Esophagus squamous epithelium (tissue), 5 donors: ENCODE measurements around the gene PARL. TPM values are rescaled to one million over a fixed set of nuclear protein-coding genes. Genes with fewer than 3 reads are reported as not detected.

Experiments
- DNase-seq: peaks from one replicate; lab custom pipeline; 2025; lab: John Stamatoyannopoulos, UW
- H3K27ac ChIP-seq, 4 donors: fragments of 200-600 bp; sonication (generic); one replicate each; pipeline ENCODE4 v1.5.1; 2016 to 2019; ENCODE audit warnings: mild to moderate bottlenecking in 1 of 4
- H3K27me3 ChIP-seq, 4 donors: fragments of 200-600 bp; sonication (generic); 1 replicate in 3 of 4; 2 replicates in 1 of 4; pipeline versions ENCODE4 v1.5.1 to v1.6.0; 2017 to 2021; ENCODE audit warnings: antibody characterized with exemption in 1 of 4
- H3K36me3 ChIP-seq, 3 donors: fragments of 200-600 bp; sonication (generic); one replicate each; pipeline ENCODE4 v1.5.1; 2016 to 2019
- H3K4me1 ChIP-seq, 3 donors: fragments of 200-600 bp; sonication (generic); one replicate each; pipeline ENCODE4 v1.5.1; 2017 to 2019
- H3K4me3 ChIP-seq, 4 donors: fragments of 200-600 bp; sonication (generic); 1 replicate in 3 of 4; 2 replicates in 1 of 4; pipeline ENCODE4 v1.5.1; 2016 to 2019; ENCODE audit warnings: mild to moderate bottlenecking in 2 of 4, moderate library complexity in 1 of 4
- H3K9me3 ChIP-seq, 3 donors: fragments of 200-600 bp; sonication (generic); one replicate each; pipeline ENCODE4 v1.5.1; 2016 to 2019
- POLR2A ChIP-seq, 4 donors: fragments of 450-650 bp; IDR thresholded peaks; one replicate each; pipeline ENCODE4 v1.6.1; 2017; ENCODE audit warnings: antibody characterized with exemption in 4 of 4, mild to moderate bottlenecking in 4 of 4, moderate library complexity in 3 of 4
- WGBS, 2 donors: methylation state at CpG; one replicate each; pipeline ENCODE4 v1.1.5; 2018; 5-methylcytosine and 5-hydroxymethylcytosine counted together
- intact Hi-C: fragments of 100-400 bp; cut with DNase I; formaldehyde crosslinking; loops from one replicate; pipeline ENCODE4 v1.15.0; 2022
- total RNA-seq, 4 donors: library from RNA; depleted of rRNA; stranded (reverse); fragments of >200 nt; gene quantifications; one replicate each; pipeline ENCODE4 v1.1.0, GENCODE V29; 2016
- TF ChIP-seq, protein P1 (sequence below), 6 experiments: fragments of 450-650 bp in 4 of 6; fragments of 200-600 bp in 2 of 6; sonication (generic) in 2 of 6; IDR thresholded peaks; one replicate each; pipeline ENCODE4 v1.5.1; 2016 to 2019; ENCODE audit warnings: antibody characterized with exemption in 6 of 6, mild to moderate bottlenecking in 4 of 6, moderate library complexity in 4 of 6
- donor health status: DM: yes; HTN: yes; CAD: no.

Gene PARL
- total RNA-seq, 4 donors from 2014 or later = 23.3 to 45.0 (median 39.7) TPM

DNA sequence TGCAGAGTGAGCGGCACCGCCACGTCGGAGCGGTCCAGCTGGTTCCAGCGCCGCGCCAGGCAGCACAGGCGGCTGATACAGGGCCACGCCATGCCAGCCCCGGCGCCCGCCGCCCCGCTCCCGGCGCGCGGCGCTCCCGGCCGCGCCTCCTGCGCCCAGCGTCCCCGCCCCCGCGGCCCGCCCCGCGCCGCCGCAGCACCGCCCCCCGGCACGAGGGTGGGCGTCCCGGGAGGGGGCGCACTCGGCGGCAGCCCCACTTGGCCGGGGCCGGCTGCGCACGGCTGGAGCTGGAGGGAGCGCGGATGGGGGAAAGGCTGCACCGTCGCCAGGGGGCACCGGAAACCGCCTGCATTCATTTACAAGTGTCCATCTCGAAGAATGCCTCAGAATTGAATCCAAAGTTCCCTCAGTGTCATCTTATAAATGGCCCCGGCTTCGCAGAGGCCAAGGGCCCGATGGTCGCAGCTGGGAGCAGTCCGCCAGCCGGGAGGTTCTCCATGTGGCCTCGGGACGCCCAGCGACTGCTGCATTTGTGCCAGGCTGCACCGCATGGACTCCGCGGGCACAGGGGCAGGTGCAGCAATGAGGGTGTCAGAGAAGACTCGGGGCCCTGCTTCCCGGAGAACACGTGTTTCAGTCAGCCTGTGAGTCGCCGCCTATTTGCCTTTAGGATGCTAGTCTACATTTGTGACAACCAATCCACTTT, 59.1 kb downstream of the PARL start, which contains the start of gene MAP6D1:
Gene MAP6D1, minus strand, starts transcription at position 122 of the 706 bp plus-strand sequence. Its CDS starts 30 bp downstream, at position 92.
- peaks cover 0 to 29% (median 0%) of the 10 kb centered on the region in 3 donors for H3K36me3 ChIP-seq
- peak within 1 kb of the TSS in 2 of 4 donors; percentile 42 to 50 for H3K27ac ChIP-seq
- no peak for DNase-seq
- TF ChIP-seq POLR2A (IDR thresholded peaks at IDR 0.05) = no peak
- TF ChIP-seq, protein P1, sequence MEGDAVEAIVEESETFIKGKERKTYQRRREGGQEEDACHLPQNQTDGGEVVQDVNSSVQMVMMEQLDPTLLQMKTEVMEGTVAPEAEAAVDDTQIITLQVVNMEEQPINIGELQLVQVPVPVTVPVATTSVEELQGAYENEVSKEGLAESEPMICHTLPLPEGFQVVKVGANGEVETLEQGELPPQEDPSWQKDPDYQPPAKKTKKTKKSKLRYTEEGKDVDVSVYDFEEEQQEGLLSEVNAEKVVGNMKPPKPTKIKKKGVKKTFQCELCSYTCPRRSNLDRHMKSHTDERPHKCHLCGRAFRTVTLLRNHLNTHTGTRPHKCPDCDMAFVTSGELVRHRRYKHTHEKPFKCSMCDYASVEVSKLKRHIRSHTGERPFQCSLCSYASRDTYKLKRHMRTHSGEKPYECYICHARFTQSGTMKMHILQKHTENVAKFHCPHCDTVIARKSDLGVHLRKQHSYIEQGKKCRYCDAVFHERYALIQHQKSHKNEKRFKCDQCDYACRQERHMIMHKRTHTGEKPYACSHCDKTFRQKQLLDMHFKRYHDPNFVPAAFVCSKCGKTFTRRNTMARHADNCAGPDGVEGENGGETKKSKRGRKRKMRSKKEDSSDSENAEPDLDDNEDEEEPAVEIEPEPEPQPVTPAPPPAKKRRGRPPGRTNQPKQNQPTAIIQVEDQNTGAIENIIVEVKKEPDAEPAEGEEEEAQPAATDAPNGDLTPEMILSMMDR (IDR thresholded peaks at IDR 0.05) = no peak
- WGBS, 2 donors = 8% methylated on average over 7 of the region's 69 CpGs; no CpG with 5 or more reads in 1 of the 2 donors
- H3K9me3 ChIP-seq = no peaks in the 10 kb centered on the region
- peak within 1 kb of the TSS; percentile 52 to 80 (median 61) for H3K4me3 ChIP-seq
- H3K27me3 ChIP-seq = no peaks in the 10 kb centered on the region
- peaks cover 13 to 31% (median 13%) of the 10 kb centered on the region in 3 donors for H3K4me1 ChIP-seq
- intact Hi-C loops = no loop called here

GRCh38 chr3:183824761-183825455, 59.8 kb downstream of the PARL start:
- Histone ChIP-seq H3K9me3 (no peaks in the 10 kb centered on the region), H3K27ac (peak overlapping the region in 1 of 4 donors; percentile 42), H3K4me1 (peaks cover 13 to 31% (median 13%) of the 10 kb centered on the region in 3 donors), H3K27me3 (no peaks in the 10 kb centered on the region), H3K4me3 (peak overlapping the region; percentile 52 to 80 (median 61)), H3K36me3 (peaks cover 0 to 22% (median 0%) of the 10 kb centered on the region in 3 donors)
- DNase-seq = no peak
- intact Hi-C loops = no loop called here
- WGBS, 2 donors = no CpG with 5 or more reads among the region's 88 CpGs
- TF ChIP-seq POLR2A (IDR thresholded peaks at IDR 0.05) = no peak

- Histone ChIP-seq H3K27ac (no peak overlapping the region), H3K27me3 (no peaks in the 10 kb centered on the region), H3K36me3 (peaks cover 0 to 16% (median 0%) of the 10 kb centered on the region in 3 donors), H3K4me3 (no peak overlapping the region), H3K4me1 (peaks cover 13 to 31% (median 13%) of the 10 kb centered on the region in 3 donors), H3K9me3 (no peaks in the 10 kb centered on the region)
- no peak for DNase-seq
- 68 to 73% methylated on average over 5 of the region's 5 CpGs for WGBS, 2 donors
- TF ChIP-seq POLR2A (IDR thresholded peaks at IDR 0.05) = no peak
- TF ChIP-seq, protein P1 (IDR thresholded peaks at IDR 0.05) = no peak
- intact Hi-C loops = no loop called here
Observed at GRCh38 chr3:183823963-183824362, 60.7 kb downstream of the PARL start.

DNA sequence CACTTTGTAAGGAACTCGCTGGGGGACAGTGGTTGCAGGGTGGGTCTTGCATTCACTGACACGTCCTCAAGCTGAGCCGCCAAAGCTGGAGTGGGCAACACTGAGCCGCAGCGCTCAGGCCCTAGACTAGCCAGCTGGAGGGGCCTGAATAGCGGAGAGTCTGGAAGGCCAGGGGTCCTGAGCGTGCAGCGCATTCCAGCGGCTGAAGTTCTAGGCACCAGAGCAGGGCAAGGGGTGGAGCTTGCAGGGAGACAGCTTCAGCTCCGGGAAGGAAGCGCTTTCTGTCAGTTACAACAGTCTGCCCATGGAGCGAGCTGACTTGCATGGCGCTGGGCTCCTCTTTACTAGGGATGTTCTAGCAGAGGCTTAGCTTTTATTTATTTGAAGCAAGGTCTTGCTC, 62.0 kb downstream of the PARL start:
- DNase-seq = no peak
- Histone ChIP-seq H3K36me3 (peaks cover 0 to 4% (median 0%) of the 10 kb centered on the region in 3 donors), H3K4me3 (no peak overlapping the region), H3K27ac (no peak overlapping the region), H3K4me1 (peaks cover 13 to 31% (median 13%) of the 10 kb centered on the region in 3 donors), H3K9me3 (no peaks in the 10 kb centered on the region), H3K27me3 (no peaks in the 10 kb centered on the region)
- WGBS, 2 donors = 90 to 100% methylated on average over 2 to 6 of the region's 13 CpGs
- intact Hi-C loops = no loop called here
- TF ChIP-seq POLR2A (IDR thresholded peaks at IDR 0.05) = no peak
- TF ChIP-seq, protein P1 (IDR thresholded peaks at IDR 0.05) = no peak

- no peaks in the 10 kb centered on the region for H3K9me3 ChIP-seq
- TF ChIP-seq, protein P1 (IDR thresholded peaks at IDR 0.05) = no peak
- no peak for TF ChIP-seq POLR2A (IDR thresholded peaks at IDR 0.05)
- no peak overlapping the region for H3K4me3 ChIP-seq
- peaks cover 7 to 11% (median 10%) of the 10 kb centered on the region in 3 donors for H3K4me1 ChIP-seq
- intact Hi-C loops = no loop called here
- H3K27ac ChIP-seq = no peak overlapping the region
- WGBS, 2 donors = 55% methylated on average over 5 of the region's 6 CpGs; no CpG with 5 or more reads in 1 of the 2 donors
- no peak for DNase-seq
- peaks cover 0 to 18% (median 0%) of the 10 kb centered on the region in 3 donors for H3K36me3 ChIP-seq
- H3K27me3 ChIP-seq = no peaks in the 10 kb centered on the region
Observed at GRCh38 chr3:183819831-183820230, 64.8 kb downstream of the PARL start.
